Liver (tissue), 9 donors: Measurements from ENCODE around the gene WWOX. TPM values are rescaled to one million over a fixed set of nuclear protein-coding genes. Genes with fewer than 3 reads are reported as not detected.

ENCODE experiments used
- DNase-seq: peaks from one replicate; pipeline ENCODE4 v3.0.0-alpha.2; 2017; ENCODE audit warnings: low spot score
- H3K27ac ChIP-seq, 2 donors: one replicate each; pipeline ENCODE4 v1.7.0; 2013; ENCODE audit warnings: inconsistent platforms in 2 of 2, low read length in 2 of 2, control low read depth in 1 of 2, low read depth in 1 of 2, mild to moderate bottlenecking in 1 of 2
- H3K27me3 ChIP-seq, 4 donors: one replicate each; pipeline versions ENCODE4 v1.6.1 to v1.7.0; 2013; ENCODE audit warnings: low read length in 3 of 4, inconsistent platforms in 1 of 4, mild to moderate bottlenecking in 1 of 4, moderate library complexity in 1 of 4; ENCODE audit not compliant: control insufficient read depth in 4 of 4, insufficient read depth in 4 of 4
- H3K36me3 ChIP-seq, 4 donors: one replicate each; pipeline versions ENCODE4 v1.6.1 to v1.7.0; 2013; ENCODE audit warnings: low read length in 3 of 4, mild to moderate bottlenecking in 3 of 4, low read depth in 1 of 4, moderate library complexity in 1 of 4; ENCODE audit not compliant: control insufficient read depth in 4 of 4, insufficient read depth in 3 of 4
- H3K4me1 ChIP-seq, 4 donors: one replicate each; pipeline versions ENCODE4 v1.6.1 to v1.7.0; 2013; ENCODE audit warnings: low read length in 3 of 4, mild to moderate bottlenecking in 3 of 4, moderate library complexity in 1 of 4; ENCODE audit not compliant: control insufficient read depth in 4 of 4, insufficient read depth in 4 of 4
- H3K4me3 ChIP-seq, 3 donors: one replicate each; pipeline versions ENCODE4 v1.6.1 to v1.7.0; 2013; ENCODE audit warnings: low read length in 3 of 3, control low read depth in 1 of 3, low read depth in 1 of 3, mild to moderate bottlenecking in 1 of 3
- H3K9ac ChIP-seq, 2 donors: one replicate each; pipeline ENCODE4 v1.7.0; 2013; ENCODE audit warnings: low read length in 2 of 2, mild to moderate bottlenecking in 2 of 2, moderate library complexity in 2 of 2, control low read depth in 1 of 2, low read depth in 1 of 2
- H3K9me3 ChIP-seq, 4 donors: one replicate each; pipeline versions ENCODE4 v1.6.1 to v1.7.0; 2013; ENCODE audit warnings: low read length in 3 of 4; ENCODE audit not compliant: control insufficient read depth in 4 of 4
- EGR1 ChIP-seq, 2 donors: IDR thresholded peaks; 2 replicates each; pipeline ENCODE4 v1.6.1; 2016 to 2018; ENCODE audit warnings: antibody characterized with exemption in 2 of 2, low read depth in 2 of 2
- FOXA1 ChIP-seq: IDR thresholded peaks from 2 replicates; pipeline ENCODE4 v1.6.1; 2016; ENCODE audit warnings: antibody characterized with exemption
- FOXA2 ChIP-seq: IDR thresholded peaks from 2 replicates; pipeline ENCODE4 v1.6.1; 2016; ENCODE audit warnings: antibody characterized with exemption
- GABPA ChIP-seq, 2 donors: IDR thresholded peaks in 1 of 2; conservative IDR thresholded peaks in 1 of 2; 2 replicates each; pipeline ENCODE4 v1.6.1; 2016; ENCODE audit warnings: antibody characterized with exemption in 2 of 2, mild to moderate bottlenecking in 1 of 2, moderate library complexity in 1 of 2
- HNF4A ChIP-seq, 2 donors: conservative IDR thresholded peaks; 2 replicates each; pipeline ENCODE4 v1.6.1; 2016; ENCODE audit warnings: antibody characterized with exemption in 2 of 2, mild to moderate bottlenecking in 2 of 2
- HNF4G ChIP-seq: IDR thresholded peaks from 2 replicates; pipeline ENCODE4 v1.6.1; 2016; ENCODE audit warnings: antibody characterized with exemption
- JUND ChIP-seq, 2 donors: IDR thresholded peaks; 2 replicates each; pipeline ENCODE4 v1.6.1; 2016; ENCODE audit warnings: antibody characterized with exemption in 2 of 2
- NR2F2 ChIP-seq: IDR thresholded peaks from 2 replicates; pipeline ENCODE4 v1.6.1; 2016; ENCODE audit warnings: antibody characterized with exemption
- RAD21 ChIP-seq, 2 donors: IDR thresholded peaks; 2 replicates each; pipeline ENCODE4 v1.6.1; 2016; ENCODE audit warnings: antibody characterized with exemption in 2 of 2, mild to moderate bottlenecking in 2 of 2
- RXRA ChIP-seq, 2 donors: IDR thresholded peaks; 2 replicates each; pipeline ENCODE4 v1.6.1; 2017 to 2018; ENCODE audit warnings: antibody characterized with exemption in 2 of 2, mild to moderate bottlenecking in 1 of 2
- SP1 ChIP-seq: IDR thresholded peaks from 2 replicates; pipeline ENCODE4 v1.6.1; 2018; ENCODE audit warnings: antibody characterized with exemption, mild to moderate bottlenecking
- TAF1 ChIP-seq: conservative IDR thresholded peaks from 2 replicates; pipeline ENCODE4 v1.6.1; 2016; ENCODE audit warnings: antibody characterized with exemption, mild to moderate bottlenecking
- YY1 ChIP-seq: IDR thresholded peaks from 2 replicates; pipeline ENCODE4 v1.6.1; 2016; ENCODE audit warnings: antibody characterized with exemption, mild to moderate bottlenecking
- WGBS: extraction: QIAGEN DNeasy Blood & Tissue Kit; methylation state at CpG from one replicate; pipeline ENCODE4 v1.1.7; 2013; 5-methylcytosine and 5-hydroxymethylcytosine counted together
- polyA plus RNA-seq, 2 donors: library from polyadenylated mRNA; stranded (reverse) in 1 of 2; unstranded in 1 of 2; fragments of 200-250 nt in 1 of 2; fragments of >200 nt in 1 of 2; fragmentation: Nextera tagmentation in 1 of 2; extraction: Ambion mirVana in 1 of 2; gene quantifications; one replicate each; pipeline versions ENCODE4 v1.2.1 to v1.2.3, GENCODE V29; 2013 to 2015
- total RNA-seq, 2 donors: library from RNA; depleted of rRNA; stranded (reverse); fragments of >200 nt; gene quantifications; one replicate each; pipeline ENCODE4 v1.2.3, GENCODE V29; 2014
- TF ChIP-seq, protein P1 (sequence below): fragments of 150-350 bp; IDR thresholded peaks from 2 replicates; pipeline ENCODE4 v1.5.1; 2017; ENCODE audit warnings: improper control_type of control experiment, low read depth, low read length; ENCODE audit not compliant: missing input control
- TF ChIP-seq, protein P2 (sequence below): IDR thresholded peaks from 2 replicates; pipeline ENCODE4 v1.6.1; 2016; ENCODE audit warnings: antibody characterized with exemption
- TF ChIP-seq, protein P3 (sequence below): IDR thresholded peaks from 2 replicates; pipeline ENCODE4 v1.6.1; 2016; ENCODE audit warnings: antibody characterized with exemption
- TF ChIP-seq, protein P4 (sequence below): IDR thresholded peaks from 2 replicates; pipeline ENCODE4 v1.6.1; 2016; ENCODE audit warnings: antibody characterized with exemption, mild to moderate bottlenecking
- TF ChIP-seq, protein P5 (sequence below): IDR thresholded peaks from 2 replicates; pipeline ENCODE4 v1.6.1; 2016; ENCODE audit warnings: antibody characterized with exemption
- donor health status: healthy.
- donor health status: healthy.
- donor health status: healthy.
- donor health status: healthy.
- donor health status: healthy.

The WWOX gene
- total and polyA plus RNA-seq, 4 donors: 9.8 to 46.0 (median 15.3) TPM

DNA sequence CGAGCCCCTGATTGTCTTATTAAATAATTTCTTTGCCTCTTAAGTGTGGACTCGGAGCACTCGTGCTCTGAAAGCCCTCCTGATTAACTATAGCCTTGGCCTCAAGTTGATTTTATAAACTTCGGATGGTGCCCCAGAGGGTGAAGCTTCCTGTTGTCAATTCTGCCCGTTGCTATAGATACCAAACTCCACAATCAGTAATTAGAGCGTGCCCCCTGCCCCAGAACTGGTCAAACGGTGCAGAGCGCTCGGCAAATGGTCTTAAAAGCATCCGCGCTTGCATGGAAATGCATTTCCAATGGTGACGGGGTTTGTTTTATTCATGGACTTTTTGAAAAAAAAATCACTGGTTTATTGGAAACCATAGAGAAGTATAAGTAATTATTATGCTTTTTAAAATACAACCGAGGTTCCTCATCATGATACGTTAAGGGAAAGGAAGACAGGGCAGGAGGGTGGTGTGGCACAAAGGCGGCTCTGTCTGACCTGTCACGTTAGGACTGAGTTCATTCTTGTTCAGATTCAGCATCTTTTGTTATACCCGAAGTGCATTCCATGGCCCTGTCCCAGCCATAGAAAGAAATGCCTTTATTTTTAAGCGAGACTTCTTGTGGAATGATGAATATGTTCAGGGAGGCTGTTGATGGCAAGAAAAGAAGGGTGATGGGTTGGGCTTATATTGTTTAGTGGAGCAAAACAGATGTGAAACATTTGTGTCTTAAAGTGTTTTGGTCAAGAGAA lies 1024.7 kb downstream of the WWOX start:
- H3K9ac ChIP-seq: no peak overlapping the region
- no peaks in the 10 kb centered on the region for H3K27me3 ChIP-seq
- DNase-seq: no peak
- TF ChIP-seq FOXA1 (no peak), RXRA (IDR thresholded peaks at IDR 0.05) (no peak), FOXA2 (no peak), YY1 (no peak), TAF1 (no peak), RAD21 (IDR thresholded peaks at IDR 0.05) (no peak), JUND (IDR thresholded peaks at IDR 0.05) (no peak), GABPA (IDR thresholded peaks at IDR 0.05 in 1 of 2, conservative IDR thresholded peaks at IDR 0.05 in 1 of 2) (no peak), HNF4G (no peak), EGR1 (IDR thresholded peaks at IDR 0.05; ENCODE audit: low read depth in 2 of 2) (no peak), NR2F2 (no peak), SP1 (no peak), HNF4A (conservative IDR thresholded peaks at IDR 0.05) (no peak)
- TF ChIP-seq, protein P1, sequence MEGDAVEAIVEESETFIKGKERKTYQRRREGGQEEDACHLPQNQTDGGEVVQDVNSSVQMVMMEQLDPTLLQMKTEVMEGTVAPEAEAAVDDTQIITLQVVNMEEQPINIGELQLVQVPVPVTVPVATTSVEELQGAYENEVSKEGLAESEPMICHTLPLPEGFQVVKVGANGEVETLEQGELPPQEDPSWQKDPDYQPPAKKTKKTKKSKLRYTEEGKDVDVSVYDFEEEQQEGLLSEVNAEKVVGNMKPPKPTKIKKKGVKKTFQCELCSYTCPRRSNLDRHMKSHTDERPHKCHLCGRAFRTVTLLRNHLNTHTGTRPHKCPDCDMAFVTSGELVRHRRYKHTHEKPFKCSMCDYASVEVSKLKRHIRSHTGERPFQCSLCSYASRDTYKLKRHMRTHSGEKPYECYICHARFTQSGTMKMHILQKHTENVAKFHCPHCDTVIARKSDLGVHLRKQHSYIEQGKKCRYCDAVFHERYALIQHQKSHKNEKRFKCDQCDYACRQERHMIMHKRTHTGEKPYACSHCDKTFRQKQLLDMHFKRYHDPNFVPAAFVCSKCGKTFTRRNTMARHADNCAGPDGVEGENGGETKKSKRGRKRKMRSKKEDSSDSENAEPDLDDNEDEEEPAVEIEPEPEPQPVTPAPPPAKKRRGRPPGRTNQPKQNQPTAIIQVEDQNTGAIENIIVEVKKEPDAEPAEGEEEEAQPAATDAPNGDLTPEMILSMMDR: no peak
- TF ChIP-seq, protein P2, sequence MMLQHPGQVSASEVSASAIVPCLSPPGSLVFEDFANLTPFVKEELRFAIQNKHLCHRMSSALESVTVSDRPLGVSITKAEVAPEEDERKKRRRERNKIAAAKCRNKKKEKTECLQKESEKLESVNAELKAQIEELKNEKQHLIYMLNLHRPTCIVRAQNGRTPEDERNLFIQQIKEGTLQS: no peak
- TF ChIP-seq, protein P3, sequence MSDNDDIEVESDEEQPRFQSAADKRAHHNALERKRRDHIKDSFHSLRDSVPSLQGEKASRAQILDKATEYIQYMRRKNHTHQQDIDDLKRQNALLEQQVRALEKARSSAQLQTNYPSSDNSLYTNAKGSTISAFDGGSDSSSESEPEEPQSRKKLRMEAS: no peak
- TF ChIP-seq, protein P4, sequence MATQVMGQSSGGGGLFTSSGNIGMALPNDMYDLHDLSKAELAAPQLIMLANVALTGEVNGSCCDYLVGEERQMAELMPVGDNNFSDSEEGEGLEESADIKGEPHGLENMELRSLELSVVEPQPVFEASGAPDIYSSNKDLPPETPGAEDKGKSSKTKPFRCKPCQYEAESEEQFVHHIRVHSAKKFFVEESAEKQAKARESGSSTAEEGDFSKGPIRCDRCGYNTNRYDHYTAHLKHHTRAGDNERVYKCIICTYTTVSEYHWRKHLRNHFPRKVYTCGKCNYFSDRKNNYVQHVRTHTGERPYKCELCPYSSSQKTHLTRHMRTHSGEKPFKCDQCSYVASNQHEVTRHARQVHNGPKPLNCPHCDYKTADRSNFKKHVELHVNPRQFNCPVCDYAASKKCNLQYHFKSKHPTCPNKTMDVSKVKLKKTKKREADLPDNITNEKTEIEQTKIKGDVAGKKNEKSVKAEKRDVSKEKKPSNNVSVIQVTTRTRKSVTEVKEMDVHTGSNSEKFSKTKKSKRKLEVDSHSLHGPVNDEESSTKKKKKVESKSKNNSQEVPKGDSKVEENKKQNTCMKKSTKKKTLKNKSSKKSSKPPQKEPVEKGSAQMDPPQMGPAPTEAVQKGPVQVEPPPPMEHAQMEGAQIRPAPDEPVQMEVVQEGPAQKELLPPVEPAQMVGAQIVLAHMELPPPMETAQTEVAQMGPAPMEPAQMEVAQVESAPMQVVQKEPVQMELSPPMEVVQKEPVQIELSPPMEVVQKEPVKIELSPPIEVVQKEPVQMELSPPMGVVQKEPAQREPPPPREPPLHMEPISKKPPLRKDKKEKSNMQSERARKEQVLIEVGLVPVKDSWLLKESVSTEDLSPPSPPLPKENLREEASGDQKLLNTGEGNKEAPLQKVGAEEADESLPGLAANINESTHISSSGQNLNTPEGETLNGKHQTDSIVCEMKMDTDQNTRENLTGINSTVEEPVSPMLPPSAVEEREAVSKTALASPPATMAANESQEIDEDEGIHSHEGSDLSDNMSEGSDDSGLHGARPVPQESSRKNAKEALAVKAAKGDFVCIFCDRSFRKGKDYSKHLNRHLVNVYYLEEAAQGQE: no peak
- TF ChIP-seq, protein P5, sequence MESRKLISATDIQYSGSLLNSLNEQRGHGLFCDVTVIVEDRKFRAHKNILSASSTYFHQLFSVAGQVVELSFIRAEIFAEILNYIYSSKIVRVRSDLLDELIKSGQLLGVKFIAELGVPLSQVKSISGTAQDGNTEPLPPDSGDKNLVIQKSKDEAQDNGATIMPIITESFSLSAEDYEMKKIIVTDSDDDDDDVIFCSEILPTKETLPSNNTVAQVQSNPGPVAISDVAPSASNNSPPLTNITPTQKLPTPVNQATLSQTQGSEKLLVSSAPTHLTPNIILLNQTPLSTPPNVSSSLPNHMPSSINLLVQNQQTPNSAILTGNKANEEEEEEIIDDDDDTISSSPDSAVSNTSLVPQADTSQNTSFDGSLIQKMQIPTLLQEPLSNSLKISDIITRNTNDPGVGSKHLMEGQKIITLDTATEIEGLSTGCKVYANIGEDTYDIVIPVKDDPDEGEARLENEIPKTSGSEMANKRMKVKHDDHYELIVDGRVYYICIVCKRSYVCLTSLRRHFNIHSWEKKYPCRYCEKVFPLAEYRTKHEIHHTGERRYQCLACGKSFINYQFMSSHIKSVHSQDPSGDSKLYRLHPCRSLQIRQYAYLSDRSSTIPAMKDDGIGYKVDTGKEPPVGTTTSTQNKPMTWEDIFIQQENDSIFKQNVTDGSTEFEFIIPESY: no peak
- WGBS: 95% methylated on average over 18 of the region's 18 CpGs
- H3K4me1 ChIP-seq: no peaks in the 10 kb centered on the region
- H3K4me3 ChIP-seq: no peak overlapping the region
- H3K27ac ChIP-seq: no peak overlapping the region
- H3K36me3 ChIP-seq: no peaks in the 10 kb centered on the region
- H3K9me3 ChIP-seq: no peaks in the 10 kb centered on the region
